HG03139 (cell line): Measurements from ENCODE around the gene SETBP1.
"Not testable (repeated sequence)": the region's sequence is repeated elsewhere in the genome, so short reads cannot be mapped to it uniquely, and the experiment has no call there.

ENCODE experiments used
- ATAC-seq: cut with Tn5 transposase; IDR thresholded peaks from one replicate; pipeline ENCODE4 v1.9.1; 2021; ENCODE audit not compliant: unreplicated experiment

The SETBP1 gene

GRCh38 chr18:44786688-44787087 is 106.0 kb downstream of the SETBP1 start:
- peak; percentile 63 for ATAC-seq

DNA sequence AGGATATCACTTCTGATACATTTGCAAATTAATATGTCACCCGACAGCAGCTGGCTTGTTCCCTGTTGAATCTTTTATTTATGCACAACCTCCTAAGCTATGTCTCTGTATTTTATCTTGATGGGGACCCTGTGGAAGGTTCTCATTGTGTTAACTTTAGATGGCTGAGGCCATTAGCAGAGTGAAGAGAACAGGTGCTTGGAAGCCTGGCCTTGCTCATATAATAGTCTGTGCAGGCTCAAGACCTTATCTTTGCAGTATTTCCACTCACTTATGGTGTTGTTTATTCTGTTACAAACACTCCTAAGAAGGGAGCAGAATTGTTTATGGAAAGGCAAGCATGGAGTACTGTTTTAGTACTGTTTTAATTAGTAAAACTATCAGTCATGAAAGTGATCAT is 107.6 kb downstream of the SETBP1 start:
- ATAC-seq = no peak

GRCh38 chr18:44789710-44790109 is 109.0 kb downstream of the SETBP1 start:
- ATAC-seq = no peak

- ATAC-seq = no peak
Observed at GRCh38 chr18:44790860-44791259, 110.2 kb downstream of the SETBP1 start.

DNA sequence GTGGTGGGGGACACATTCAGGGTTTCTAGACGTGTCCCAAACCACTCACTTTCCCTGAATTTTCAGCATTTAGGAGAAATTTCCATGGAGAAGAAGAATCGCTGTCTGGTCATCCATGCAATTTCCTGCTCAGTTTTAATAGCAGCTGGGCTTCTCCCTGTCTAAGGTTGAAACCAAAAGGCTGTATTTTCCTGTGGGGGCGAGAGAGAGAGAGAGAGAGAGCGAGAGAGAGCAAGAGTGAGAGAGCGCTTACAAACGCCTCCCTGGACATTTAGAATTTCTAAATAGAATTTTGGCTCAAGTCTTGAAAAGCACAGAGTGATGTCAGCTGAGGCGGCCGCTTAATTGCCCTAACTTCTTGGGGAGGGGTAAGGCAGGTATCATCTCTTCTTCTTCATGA is 110.8 kb downstream of the SETBP1 start:
- no peak for ATAC-seq

DNA sequence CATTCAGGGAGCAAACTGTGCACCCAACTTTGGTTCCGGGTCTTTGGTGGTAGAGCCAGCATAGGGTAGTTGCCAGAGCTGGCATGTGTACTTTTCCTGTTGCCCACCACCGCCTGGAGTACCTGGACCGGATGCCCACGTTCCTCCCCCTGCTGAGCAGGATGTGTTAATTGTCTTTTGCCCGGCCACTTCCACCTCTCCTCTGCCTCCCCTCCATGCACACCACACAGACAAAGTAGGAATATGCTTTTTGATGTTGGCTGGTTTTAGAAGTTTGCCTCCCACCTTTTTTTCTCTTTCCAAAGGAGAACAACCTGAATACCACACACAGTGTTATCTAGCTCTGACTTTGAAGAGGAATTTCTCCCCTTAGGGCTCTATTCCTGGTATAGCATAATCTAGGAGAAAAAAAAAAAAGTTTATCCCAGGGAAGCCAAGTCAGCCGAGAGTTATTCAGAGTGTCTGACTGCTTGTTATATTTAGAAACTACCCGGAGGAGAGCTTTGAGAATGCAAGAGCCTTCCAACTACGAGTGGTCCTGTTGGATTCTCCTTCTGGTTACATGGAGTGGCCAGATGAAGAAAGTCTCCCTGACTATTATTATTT is 111.9 kb downstream of the SETBP1 start:
- no peak for ATAC-seq

DNA sequence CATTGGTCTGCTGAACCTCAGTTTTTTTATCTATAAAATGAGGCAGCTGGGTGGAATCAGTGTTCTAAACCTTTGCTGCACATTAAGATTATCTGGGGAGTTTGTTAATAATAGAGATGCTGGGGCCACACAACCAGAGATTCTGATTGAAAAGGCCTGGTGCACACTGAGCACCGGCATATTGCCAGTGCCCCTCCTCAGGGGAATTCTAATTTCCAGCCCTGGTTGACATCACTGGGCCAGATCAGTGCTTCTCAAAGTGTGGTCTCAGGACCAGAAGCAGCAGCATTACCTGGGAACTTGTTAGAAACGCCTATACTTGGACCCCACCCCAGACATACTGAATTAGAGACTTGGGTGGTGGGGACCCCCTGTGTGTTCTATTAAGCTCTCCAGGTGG is 112.5 kb downstream of the SETBP1 start:
- no peak for ATAC-seq

DNA sequence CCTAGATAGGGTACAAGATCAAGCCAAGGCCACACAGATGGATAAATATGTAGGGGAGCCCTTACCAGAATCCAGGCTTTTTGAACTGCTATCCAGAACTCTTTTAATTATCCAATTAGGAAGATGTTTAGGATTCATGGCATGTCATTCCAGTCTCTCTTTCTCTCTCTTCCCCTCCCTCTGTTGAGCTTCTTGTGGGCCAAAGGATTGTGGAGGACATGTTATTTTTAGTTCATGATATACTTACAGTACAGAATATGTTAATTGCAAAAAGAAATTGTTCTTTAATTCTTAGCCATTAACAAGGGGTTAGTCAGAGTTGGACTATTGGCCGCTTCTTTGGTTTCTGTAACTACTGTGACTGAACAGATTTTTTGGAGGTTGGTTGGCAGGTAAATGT is 113.0 kb downstream of the SETBP1 start:
- ATAC-seq = no peak

GRCh38 chr18:44795241-44795640 is 114.6 kb downstream of the SETBP1 start:
- ATAC-seq = no peak

GRCh38 chr18:44796429-44797428 is 116.0 kb downstream of the SETBP1 start:
- ATAC-seq = no peak

DNA sequence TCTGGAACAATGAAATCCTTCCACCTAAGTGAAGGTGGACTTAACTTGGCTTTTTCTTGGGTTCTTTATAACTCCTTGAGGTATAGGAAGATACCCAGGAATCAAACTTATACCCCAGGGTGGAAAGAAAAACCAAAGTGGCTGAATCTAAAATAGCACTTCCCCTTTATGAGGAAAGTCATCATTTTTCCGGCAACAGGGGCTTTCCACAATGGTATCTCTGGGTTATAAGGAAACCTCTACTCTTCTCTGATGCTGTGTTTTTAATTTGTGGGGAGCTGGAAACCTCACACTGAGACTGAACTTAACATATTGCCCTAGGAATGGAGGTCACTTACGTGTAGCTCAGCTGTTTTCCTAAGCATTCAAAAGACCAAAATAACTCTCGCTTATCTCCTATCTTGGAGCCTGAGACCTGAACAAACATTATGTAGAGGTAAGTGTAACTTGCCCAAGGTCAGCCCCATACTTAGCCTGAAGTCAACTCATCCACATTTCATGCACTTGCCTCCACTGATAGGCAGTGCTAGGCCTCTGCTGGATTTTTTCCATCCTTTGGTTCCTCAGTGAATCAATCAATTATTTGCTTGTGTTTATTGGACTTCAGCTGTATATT is 117.9 kb downstream of the SETBP1 start:
- no peak for ATAC-seq

- ATAC-seq = peak; percentile 27
Observed at GRCh38 chr18:44799382-44799906, 118.8 kb downstream of the SETBP1 start.

DNA sequence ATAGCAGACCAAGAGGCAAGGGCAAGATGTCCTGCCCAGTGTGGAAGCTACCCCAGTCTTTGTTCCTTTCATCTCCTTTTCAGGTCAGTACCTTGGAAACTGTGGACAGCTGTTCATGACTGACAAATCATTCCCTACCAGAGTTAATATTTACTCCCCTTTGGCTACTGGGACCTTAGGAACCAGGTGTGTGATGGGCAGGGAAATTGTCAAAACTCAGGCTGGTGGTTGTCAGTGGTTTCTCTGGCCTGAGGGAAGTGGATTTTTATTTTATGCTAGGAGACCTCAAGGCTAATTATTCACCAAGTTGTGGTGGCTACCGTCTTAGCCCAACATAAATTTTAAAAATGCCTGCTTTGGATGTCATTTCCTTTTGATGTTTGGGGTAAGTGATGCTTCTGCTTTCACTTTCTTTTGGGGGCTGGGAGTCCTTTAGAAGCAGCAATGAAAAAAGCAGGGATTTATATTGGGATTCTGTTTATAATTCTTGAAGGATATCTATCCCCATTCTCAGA is 119.3 kb downstream of the SETBP1 start:
- peak; percentile 74 for ATAC-seq

- not testable (repeated sequence) for ATAC-seq
Observed at GRCh38 chr18:44800766-44801165, 120.1 kb downstream of the SETBP1 start.

GRCh38 chr18:44801781-44802180 is 121.1 kb downstream of the SETBP1 start:
- ATAC-seq = no peak

GRCh38 chr18:44802508-44802907 is 121.8 kb downstream of the SETBP1 start:
- no peak for ATAC-seq

DNA sequence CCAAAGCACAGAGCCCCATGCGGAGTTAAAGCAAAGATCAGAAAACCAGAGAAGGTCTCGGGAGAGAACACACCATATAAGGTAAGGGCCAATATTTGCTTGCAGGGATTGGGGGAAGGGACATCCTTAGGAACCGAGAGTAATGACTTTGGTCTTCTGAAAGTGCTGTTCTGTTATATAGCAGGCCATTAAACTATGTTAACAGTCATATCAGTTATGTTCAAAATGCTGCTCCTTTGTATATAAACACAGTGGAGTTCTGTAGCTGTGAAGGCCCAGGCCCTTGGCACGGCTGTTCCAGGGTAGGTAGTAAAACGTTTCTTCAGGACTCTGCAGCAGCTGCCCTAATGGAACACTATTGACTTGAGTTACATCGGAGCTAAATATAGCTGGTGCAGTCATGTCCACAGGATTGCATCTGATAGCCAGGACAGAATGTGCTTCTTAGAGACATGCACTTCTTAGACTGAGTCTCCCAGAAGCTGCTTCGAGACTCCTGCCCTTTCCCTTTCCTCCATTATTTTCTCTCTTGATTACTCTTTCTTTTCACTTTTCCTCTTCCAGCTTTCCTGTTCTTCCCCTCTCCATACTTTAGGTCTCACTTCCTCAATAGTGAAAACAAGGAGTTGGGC is 122.4 kb downstream of the SETBP1 start:
- ATAC-seq = no peak

DNA sequence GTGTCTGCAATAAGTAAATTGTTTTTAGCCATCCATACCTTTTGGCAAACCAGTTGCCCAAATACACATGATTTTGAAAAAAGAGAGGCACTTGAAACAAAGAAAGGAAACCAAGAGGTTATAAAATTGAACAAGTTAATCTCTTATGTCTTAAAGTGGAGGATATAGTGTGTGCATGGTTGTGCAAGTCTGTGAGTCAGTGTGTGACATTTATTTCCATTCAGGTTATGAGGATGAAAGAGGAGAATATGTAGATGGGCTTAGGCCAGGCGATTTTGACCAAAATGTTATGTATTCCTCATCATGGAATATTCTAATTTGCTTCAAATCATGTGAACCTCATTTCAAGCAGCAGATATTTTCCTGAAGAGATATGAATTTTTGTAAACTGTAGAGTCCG is 123.3 kb downstream of the SETBP1 start:
- no peak for ATAC-seq

DNA sequence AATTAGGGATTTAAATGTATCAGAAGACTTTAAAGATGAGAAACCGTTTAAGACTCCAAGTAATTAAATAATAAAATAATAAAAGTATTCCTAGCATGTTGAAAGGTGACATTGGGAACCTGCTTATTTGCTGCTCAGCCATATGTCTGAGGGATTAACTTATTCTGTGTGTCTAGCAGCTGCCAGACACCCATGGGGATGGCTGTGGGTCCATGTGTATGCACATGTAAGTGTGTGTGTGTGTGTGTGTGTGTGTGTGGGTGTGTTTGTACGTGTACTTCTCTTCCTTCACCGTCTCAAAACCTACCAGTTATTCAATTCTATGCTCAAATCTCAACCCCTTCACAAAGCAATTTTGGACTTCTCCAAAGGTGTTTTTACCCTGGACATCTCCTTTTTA is 124.5 kb downstream of the SETBP1 start:
- ATAC-seq = no peak

DNA sequence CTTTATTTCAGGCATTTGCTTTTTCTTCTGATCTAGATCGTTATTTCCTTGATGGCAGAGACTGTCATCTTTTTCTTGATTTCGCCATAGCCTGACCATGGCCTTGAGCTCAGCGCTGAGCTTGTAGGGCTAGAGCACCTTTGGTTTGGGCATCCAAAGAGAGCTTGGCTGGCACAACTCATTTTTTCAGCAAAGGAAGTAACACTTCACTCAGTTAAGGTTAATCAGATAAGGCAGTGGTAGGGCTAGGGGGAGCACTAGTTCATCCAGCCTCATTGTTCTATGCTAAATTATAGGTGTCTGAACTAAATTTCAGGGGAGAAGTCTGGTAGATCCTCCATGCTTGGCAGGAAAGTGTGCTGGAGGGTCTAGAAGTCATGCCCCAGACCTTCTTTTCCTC is 125.0 kb downstream of the SETBP1 start:
- no peak for ATAC-seq

DNA sequence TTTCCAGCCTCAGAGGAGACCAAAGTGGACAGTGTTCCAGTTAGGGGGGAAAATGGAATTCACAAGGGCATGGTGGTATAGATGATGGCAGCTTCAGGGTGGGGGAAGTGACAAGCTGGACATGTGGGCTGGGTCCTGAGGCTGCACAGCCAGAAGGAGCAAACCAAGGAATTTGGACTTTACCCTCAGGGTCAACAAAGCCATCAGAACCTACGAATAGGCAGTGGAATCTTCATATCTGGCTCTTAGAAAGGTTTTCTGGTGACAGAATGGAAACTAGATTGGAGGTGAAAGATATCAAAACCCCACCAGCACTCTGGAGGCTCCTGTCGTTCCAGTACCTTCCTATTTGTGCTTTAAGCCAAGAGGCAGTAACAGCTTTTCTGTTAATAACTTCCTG is 127.1 kb downstream of the SETBP1 start:
- ATAC-seq = no peak
